HG03045 (cell line): ENCODE data around the gene CPHXL.
A peak's percentile ranks its signal among the peaks of the same experiment; 100 is the strongest.

ENCODE experiments used
- ATAC-seq: cut with Tn5 transposase; IDR thresholded peaks from one replicate; pipeline ENCODE4 v1.9.1; 2021; ENCODE audit warnings: mild to moderate bottlenecking, moderate library complexity; ENCODE audit not compliant: unreplicated experiment

Gene CPHXL

DNA sequence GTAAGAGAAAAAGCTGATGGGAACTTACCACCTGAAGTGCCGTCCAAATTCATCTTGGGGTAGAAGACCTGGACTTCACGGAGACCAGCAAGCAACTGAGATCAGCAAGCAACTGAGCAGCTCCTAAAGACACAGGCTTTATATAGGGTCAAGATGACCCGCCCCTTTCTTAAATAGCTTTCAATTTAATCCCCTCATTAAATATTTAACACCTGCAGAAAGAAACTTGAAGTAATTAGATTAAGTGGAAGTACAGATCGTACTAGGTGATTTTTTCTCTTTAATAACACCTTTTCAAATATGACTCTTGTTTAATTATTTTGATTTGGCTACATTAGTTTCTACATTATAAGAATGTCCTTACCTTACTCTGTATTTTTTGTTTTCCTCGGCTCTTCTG is at the start of gene CPHXL:
TSS of gene CPHXL (minus strand) at position 101 of the 400 bp plus-strand sequence. CDS start at position 53, 48 bp downstream.
- no peak for ATAC-seq

DNA sequence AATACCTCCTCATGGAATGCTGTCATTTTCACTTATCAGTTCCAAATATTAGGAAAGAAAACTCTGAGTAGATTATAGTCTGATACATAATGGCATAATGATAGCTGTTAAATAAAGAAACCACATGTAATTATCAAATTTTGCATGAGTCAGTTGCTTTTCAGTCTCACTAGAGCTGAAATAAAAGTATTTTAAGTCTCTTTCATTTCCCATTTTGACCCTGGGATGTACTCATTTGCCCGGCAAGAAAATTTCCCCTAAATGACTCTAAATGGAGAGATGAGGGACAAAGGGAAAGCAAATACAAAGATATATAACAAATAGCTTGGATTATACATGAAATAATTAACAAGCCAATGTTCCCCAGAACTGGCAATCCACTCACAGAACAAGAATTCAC is 47.9 kb upstream of the CPHXL start:
- no peak for ATAC-seq

DNA sequence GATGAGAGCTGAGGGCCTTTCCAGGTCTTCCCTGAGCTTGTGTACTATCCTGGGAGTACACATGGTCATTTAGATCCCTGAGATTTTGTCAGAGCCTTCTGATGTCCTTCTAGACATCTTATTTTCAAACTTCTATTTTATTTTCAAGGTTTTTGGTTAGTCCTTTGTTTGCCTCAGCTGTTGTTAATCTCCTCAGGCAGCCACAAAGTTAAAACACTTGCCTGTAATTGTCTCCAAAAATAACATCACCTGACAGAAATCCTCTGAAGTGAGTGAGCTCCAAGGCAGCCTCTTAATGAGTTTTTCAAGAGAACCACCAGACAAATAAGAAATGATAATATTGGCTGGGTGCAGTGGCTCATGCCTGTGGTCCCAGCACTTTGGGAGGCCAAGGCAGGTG is 43.8 kb upstream of the CPHXL start:
- ATAC-seq, result no peak

DNA sequence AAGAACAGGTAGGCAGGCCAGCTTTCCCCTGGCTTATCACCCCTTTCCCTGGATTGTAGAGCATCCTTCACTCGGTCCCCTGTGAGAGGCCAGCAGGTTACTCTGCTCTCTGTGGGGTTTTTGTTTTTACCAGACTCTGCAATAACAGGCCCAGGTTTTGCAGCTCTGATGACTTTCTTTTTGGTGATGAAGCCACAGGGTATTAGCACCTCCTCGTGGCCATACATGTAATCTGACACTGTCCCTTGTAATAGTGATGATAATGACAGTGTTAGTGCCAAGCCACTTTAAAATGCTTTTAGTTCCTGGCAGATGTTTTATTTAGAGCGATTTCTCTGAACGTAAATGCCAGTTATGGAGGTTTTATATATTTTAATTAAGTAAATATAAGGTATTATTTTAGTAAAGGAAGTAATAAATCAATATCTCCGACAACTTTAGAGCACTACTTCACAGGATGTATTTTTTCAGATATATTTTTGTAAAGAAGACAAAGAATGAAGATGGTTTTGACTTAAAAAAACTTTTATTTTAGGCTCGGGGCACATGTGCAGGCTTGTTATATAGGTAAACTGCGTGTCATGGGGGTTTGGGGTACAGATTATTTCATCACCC is 38.0 kb upstream of the CPHXL start:
- peak; percentile 89 for ATAC-seq

DNA sequence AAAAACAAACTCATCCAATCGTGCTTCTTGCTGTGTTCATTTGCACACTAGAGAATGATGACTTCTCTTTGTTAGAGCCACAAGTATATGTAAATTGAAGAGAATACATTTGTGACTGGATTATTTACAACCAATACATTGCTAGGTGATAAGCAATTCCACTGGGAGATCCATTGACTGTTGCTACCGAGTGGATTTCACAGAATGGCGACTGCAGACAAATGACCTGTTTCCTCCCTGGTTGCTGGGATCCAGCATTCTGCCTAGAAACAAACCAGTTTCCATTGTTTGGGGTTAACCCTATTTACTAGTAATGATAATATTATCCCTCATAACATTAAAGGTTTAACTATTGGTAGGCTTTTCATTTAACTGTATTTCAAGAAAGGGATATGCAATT is 36.9 kb upstream of the CPHXL start:
- no peak for ATAC-seq

DNA sequence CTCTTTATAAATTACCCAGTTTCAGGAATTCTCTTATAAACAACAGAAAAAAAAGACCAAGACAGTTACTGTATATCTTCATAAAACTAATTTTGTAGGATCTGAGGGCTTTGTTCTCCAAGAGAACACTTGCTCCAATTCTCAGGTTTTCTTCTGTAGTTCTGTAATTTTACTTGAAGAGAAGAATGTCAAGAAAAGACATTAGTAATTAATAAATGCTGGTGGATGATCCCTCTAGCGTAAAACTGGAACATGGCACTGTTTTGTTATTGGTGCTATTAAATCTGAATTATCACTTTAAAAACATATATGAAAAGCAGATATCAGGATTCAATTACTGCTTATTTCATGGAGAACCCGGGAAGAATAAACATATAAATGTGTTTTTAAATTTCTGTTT is 36.5 kb upstream of the CPHXL start:
- ATAC-seq, result no peak

DNA sequence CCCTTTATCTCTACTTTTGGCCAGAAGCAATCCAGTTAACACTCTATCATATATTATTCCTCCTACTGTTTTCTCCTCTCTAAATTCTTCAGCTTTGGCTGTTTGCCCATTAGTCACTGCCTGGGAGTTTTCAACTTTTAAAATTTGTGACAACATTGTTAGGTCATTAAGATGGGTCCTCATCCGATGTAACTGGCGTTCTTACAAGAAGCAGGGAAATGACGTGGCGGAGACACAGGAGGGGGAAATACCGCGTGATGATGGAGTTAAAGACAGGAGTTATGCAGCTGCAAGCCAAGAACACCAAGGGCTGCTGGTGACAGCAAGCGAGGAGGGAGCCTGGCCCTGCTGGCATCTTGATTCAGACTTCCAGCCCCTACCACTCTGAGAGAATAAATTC is 34.8 kb upstream of the CPHXL start:
- ATAC-seq, result peak; percentile 23

DNA sequence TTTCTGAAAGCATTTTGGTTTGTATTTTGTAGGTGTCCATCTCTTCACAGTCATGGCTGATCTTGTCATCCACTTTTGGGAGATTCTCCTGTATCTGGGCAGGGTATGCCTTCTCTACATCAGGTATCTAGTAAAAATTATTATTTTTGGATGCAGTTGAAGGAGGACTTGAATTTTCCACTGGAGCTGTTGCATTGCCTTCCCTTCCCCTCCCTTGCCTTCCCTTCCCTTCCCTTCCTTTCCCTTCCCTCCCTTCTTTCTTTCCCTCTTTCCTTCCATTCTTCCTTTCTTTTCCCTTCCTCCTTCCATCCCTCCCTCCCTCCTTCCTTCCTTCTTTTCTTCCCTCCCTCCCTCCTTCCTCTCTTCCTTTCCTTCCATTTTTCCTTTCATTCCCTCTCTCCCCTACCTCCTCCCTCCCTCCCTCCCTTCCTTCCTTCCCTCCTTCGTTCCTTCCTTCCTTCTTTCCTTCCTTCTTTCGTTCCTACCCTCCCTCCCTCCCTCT is 33.8 kb upstream of the CPHXL start:
- ATAC-seq, result no peak

DNA sequence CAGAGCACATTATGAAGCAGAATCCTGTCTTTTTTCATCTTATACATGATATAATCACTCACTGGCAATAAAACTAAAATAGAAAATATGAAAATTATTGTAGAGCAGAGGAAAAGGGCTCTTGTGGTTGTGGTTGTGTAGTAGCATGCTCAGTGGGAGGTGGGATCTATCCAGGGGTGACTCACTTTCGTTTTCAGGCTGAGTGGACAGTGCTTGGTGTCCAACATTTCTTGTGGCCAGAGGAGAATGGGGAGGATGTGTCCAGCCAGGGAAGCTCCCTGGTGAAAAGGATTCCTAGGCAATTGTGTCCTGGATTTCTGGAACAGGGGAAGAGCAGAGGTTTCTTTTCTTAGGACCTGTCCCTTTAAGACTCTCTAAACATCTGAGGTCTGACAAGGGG is 31.9 kb upstream of the CPHXL start:
- ATAC-seq, result no peak

DNA sequence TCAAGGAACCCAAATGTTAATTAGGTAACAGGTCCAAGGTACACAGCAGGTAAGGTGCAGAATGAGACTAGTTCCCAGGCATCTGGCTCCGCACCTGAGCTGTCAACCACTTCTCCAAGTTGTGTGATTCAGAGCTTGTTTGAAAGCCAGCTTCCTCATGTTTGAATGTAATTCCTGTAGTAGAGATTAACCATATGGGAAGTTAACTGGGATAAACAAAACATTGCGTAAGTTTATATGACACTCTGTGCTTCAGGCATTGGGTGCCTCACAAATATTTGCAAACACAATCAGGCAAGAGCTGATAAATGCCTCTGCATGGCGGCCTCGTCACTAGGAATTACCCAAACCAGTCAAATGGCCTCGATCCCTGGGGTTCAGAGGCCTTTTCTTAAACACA is 27.9 kb upstream of the CPHXL start:
- no peak for ATAC-seq

DNA sequence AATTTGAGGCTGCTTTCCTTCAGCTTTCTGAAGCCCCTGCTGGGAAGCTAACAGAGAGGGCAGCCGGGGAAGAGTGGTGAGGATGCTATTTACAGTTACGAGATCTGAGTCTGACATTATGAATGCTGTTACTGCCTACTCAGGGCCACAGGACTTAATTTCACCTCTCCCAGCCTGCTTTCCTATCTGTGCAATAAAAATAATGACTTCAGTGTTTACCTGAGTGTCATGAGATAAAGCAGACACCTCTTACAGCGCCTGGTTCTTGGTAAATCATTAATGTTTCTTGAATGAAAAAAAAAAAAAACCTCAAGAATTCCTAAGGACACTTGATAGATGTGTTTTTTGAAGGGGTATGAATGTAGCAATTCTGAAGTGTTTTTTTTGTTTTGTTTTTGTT is 24.2 kb upstream of the CPHXL start:
- ATAC-seq, result no peak

DNA sequence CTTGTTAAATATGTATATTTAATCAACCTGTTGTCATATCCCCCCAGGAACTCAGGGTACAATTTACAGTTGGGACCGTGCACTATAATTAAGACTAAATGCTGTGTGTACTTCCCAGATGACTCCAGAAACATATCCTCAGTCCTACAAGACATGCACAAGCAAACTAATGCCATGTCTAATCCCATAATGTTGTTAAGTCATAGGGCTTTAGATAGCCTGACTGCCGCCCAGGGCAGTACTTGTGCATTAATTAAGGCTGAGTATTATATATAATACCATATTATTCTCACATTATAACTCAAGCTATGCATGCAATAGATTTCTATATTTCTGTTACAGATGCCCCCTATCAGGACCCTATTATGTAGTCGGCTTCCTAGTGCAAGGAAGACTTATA is 20.1 kb upstream of the CPHXL start:
- no peak for ATAC-seq

DNA sequence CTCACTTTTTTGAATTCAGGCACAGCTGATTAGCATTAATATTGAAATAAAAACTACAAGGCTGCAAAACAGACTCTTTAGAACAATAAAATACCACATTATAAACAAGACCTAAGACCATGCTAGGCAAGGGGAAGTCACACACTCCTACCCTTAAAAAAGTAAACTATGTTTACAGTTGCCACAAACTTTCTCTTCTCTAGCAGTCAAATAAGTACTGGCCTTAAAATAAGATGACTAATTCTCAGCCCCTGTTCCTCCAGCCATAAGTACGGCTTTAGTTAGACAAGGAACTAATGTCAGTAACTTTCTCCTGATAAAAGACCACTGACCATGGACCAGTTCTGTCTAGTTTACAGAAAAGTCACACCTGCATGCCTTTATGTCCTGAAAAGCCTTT is 19.5 kb upstream of the CPHXL start:
- no peak for ATAC-seq

DNA sequence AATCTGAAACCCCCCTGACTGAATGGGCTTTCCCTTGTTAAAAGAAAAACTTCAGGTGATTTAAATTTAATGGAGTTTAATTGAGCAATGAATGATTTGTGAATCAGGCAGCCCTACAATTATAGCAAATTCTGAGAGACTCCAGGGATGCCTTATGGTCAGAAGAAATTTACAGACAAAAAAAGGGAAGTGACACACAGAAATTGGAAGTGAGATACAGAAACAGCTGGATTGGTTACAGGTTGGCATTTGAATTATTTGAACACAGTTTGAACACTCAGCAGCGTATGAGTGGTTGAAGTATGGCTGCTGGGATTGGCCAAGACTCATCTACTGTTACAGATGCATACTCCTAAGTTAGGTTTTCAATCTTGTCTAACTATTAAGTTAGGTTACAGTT is 19.0 kb upstream of the CPHXL start:
- ATAC-seq, result no peak

DNA sequence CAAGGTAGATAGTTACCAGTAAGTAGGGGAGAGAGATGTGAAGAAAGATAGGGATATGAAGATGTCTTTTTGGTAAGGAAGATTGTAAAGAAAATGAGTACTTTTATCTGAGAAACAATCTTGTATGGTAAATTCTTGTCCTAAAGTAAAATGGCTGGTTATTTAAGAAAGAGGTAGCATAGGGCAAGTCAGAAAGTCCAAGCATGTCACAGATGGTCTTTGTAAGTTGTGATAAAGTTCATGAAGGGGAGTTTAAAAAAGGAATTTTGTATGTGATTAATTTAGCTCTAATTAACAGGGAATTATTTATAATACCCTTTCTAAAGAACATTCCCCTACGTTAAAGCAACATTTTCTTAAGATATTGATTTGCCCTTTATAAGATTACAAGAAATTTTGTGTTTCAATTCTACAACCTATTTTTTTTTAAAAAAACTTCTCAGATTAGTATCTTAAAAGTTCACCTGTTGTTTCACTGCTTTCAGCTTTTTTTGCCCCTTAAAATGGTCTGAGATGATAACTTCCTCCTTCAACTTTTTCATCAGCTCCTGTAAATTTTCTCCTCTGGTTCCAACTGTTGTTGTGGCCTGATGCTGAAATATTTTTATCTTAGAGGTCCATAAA is 16.2 kb upstream of the CPHXL start:
- no peak for ATAC-seq

DNA sequence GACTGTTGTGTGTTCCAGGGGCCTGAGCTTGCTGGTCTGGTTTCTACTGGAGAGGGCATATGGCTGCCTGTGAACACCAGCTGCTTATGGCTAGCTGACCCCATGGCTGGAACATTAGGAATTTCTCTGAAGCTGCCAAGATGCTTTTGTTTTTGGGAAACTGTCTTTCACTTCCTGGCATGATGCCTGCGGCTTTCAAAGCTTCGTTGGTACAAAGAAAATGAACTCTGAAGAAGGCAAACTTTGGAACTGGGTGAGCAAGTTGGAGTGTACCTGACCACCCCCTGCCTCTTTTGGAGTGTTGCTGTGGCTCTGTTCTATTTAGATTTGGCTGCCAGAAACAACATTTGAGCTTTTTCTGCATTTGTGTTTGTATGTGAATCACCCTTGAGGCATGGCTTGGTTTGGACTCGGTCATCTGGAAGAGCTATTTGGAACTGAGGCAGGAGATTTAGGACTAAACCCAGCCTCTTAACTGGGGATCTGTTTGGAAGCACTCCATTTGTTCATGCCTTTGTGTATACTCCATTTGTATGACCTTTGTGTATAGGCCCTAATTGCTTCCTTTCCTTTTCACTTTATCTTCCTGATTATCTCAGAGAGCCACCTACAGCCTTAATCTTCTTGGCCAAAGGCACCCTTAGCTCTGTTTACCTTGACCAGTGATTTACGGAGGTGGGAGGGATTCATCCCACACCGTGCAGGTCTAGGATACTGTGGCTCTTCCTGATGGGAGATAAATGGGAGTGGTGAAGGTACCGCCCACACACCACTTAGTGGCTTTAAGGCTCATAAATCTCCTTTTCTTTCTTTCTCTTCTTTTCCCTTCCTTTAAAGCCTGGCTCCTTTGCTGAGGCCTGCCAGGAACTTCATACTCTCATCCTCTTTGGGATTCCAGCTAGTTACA is 7.3 kb upstream of the CPHXL start:
- ATAC-seq, result no peak

DNA sequence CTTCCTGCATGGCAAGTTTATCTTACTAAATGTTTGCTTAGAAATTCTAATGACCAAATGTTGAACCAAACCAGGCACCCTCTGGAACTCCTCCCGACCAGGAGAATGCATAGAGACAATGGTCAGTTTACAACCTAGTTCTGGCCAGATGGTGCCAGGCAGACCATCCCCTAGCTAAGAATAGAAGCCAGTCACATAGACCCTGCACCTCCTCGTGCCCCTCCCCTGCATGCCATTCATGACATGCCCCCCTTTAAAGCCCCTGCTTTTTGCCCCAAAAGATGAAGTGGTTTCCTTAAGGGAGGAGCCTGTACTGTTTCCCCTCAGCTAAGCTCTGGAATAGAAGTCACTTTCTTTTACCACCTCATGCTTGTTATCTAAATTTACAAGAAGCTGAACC is 6.6 kb upstream of the CPHXL start:
- ATAC-seq, result no peak

DNA sequence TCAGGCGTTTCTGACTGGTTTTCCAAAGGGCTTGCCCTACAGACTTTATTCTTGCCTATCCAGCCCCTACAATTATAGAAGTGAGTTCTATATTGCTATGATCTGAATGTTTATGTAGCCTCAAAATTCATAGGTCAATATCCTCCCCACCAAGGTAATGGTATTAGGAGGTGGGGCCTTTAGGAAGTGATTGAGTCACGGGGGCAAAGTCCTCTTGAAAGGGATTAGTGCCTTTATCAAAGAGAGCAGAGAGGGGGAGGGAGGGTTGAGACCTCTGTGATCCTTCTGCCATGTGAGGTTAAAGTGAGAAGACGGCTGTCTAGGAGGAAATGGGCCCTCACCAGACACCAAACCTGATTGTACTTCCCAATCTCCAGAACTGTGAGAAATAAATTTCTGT is 931 bp upstream of the CPHXL start:
- no peak for ATAC-seq

DNA sequence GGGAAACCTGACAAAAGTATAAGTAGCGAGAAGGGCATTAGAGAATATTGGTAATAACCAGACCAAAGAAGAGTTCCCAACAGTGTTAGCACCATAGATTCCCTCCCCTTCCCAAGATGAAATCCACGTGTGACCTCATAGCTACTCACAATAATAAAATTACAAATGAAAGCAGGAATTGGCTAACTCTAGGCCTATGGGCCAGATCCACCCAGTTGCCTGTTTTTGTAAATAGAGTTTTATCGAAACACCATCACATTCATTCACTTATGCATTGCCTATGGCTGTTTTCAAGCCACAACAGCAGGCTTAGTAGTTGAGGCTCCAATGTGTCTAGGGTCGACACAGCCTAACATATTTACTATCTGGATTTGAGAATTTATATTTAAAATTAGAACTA is 7.8 kb downstream of the CPHXL start:
- no peak for ATAC-seq

DNA sequence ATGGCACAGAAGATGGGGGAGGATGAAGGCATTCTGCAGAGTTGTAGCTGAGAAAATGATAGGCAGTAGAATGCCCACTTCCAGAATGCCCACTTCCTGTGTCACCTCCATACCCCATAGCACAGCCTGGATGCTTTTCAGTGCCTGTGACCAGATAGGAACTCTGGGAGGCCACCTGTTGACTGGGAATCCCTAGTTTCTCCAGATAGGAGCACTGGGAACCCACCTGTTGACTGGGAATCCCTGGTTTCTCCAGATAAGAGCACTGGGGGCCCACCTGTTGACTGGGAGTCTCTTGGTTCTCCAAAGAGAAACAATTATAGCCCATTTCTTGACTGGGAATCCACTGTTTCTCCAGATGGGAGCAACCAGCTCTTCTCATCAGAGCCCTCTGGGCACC is 11.6 kb downstream of the CPHXL start:
- ATAC-seq, result no peak

DNA sequence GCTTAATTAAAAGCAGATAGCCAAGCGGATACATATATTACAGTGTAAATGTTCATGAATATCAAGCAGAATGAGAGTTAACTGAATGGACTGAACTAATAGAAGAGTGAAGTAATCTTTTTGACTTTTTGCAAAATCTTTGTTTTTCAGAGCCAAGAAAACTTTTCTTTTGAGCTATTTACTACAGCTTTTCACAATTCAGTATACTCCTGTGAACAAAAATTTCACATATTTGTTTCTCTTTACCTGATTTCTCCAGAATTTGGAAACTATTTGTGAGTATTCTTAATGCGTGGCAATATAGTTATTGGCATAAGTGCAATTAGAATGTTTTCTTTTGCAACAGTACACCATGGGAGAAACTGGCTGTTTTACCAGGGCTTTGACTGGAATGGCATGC is 15.9 kb downstream of the CPHXL start:
- ATAC-seq, result no peak

DNA sequence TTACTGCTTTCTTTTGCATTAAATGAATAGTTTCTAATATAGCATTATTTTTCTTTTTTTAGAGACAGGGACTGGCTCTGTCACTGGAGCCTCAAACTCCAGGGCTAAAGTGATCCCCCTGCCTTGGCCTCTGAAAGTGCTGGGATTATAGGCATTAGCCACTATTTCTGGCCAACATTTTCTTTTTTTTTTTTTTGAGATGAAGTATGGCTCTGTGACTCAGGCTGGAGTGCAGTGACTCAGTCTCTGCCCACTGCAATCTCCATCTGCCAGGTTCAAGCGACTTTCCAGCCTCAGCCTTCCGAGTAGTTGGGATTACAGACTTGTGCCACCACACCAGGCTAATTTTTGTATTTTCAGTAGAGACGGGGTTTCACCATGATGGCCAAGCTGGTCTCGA is 23.0 kb downstream of the CPHXL start:
- no peak for ATAC-seq
